GM21381 (cell line): Measurements from ENCODE around the gene TRAPPC4.
"Not testable (repeated sequence)": the region's sequence is repeated elsewhere in the genome, so short reads cannot be mapped to it uniquely, and the experiment has no call there.

Source experiments
- ATAC-seq: cut with Tn5 transposase; IDR thresholded peaks from one replicate; pipeline ENCODE4 v1.9.1; 2021; ENCODE audit warnings: mild to moderate bottlenecking, moderate library complexity; ENCODE audit not compliant: unreplicated experiment

The TRAPPC4 gene

DNA sequence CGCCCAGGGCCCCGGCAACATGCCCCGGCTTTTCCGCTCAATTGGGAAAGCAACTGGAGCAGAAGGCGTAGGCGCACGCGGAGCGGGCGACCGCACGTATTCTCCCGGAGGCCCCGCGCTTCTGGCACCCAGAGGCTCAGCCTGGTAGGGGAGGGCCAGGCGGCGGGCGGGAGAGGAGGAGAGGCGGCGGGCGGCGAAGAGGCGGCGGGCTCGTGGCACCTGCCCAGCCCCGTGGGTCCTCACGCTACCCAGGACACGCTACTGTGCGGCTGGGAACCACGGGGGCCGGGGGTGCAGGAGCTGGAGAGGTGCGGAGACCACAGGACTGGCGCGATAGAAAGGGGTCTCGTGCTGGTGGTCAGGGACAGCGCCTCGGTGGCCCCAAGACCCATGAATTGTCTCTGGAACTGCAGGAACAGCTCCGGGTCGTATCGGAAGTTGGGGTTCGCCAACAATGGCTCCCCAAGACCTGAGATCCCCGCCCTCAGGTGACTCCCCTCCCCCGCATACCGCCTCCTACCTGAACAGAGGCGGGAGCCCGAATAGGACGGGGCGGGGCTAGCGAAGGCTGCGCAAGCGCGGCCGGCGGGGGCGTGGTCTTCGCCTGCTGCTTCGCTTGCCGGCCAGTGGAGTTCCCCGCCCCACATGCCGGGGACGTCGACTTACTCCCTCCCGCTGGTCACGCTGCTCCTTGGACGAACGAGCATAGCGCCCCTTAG lies 11.9 kb downstream of the TRAPPC4 start, which contains the start of gene SLC37A4:
Gene SLC37A4, minus strand, starts transcription at position 549 of the 719 bp plus-strand sequence.
- ATAC-seq: peak; percentile 86

GRCh38 chr11:119031912-119032280 lies 13.3 kb downstream of the TRAPPC4 start:
- no peak for ATAC-seq

GRCh38 chr11:119033421-119033820 lies 14.9 kb downstream of the TRAPPC4 start:
- ATAC-seq: not testable (repeated sequence)

- ATAC-seq: no peak
These were observed 16.2 kb downstream of the TRAPPC4 start for GRCh38 chr11:119034813-119035212.

GRCh38 chr11:119038884-119039283 lies 20.3 kb downstream of the TRAPPC4 start:
- no peak for ATAC-seq

DNA sequence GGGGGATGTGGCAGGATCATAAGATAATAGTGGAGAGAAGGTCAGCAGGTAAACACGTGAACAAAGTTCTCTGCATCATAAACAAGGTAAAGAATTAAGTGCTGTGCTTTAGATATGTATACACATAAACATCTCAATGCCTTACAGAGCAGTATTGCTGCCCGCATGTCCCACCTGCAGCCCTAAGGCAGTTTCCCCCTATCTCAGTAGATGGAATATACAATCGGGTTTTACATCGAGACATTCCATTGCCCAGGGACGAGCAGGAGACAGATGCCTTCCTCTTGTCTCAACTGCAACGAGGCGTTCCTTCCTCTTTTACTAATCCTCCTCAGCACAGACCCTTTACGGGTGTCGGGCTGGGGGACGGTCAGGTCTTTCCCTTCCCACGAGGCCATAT lies 20.9 kb downstream of the TRAPPC4 start:
- not testable (repeated sequence) for ATAC-seq

DNA sequence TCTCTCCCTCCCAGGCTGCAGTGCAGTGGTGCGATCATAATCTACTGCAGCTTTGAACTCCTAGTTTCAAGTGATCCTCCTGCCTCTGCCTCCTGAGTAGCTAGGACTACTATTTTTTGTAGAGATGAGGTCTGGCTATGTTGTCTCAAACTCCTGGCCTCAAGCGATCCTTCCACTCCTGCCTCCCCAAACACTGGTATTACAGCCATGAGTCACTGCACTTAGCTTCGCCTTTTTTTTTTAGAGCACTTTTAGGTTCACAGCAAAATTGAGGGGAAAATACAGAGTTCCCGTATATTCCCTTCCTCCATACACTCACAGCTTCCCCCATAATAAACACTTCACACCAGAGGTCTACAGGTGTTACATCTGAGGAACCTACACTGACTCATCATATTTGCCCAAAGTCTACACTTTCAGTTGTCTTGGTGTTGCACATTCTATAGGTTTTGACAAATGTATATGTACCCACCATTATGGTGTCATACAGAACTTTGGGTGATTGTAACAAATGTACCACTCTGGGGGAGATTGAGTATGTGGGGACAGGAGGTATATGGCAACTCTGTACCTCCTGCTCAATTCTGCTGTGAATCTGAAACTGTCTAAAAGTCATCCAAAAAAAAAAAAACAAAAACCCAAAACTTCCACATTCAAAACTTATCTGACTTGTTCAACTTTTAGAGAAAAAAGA lies 23.4 kb downstream of the TRAPPC4 start:
- no peak for ATAC-seq

- ATAC-seq: no peak
These were observed 24.4 kb downstream of the TRAPPC4 start for GRCh38 chr11:119042927-119043326.

DNA sequence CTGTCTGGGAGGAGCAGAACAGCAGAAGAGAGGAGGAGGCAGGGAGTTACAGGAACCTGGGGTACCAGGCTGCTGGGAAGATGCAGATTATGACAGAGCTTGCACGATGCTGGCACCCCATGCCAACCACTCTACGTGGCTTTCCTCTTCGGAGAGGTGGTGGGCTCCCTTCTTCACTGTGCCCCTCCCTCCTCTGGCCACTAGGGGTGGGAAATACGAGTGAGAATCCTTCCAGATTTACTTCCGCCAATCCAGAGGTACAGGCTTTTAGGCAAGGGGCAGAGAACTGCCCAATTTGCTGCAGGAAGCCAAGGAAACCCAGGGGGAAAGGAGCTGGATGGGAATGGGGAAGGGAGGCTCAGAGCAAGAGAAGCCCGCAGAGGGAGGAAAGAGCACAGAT lies 26.1 kb downstream of the TRAPPC4 start:
- no peak for ATAC-seq

DNA sequence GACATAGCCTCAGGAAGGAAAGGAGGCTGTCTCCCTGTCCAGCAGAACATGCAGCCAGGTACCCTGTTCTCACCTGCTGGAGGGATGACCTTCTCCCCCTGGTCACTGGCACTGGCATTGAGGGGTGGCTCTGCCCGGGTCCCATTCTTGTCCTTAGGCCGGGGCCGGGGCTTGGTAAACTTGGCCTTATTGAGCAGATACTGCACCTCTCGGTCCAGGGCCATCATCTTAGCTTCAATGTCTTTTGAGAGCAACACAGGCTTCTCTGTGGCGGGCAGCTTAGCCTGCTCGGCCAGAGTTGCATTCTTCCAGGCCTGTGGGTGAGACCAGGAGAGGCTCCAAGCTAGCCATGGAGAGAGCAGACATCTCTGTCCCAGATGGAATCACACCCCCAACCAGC lies 27.9 kb downstream of the TRAPPC4 start:
- ATAC-seq: no peak

GRCh38 chr11:119047205-119047604 lies 28.6 kb downstream of the TRAPPC4 start:
- no peak for ATAC-seq

- no peak for ATAC-seq
These were observed 30.1 kb downstream of the TRAPPC4 start for GRCh38 chr11:119048644-119049043.

GRCh38 chr11:119049081-119049480 lies 30.5 kb downstream of the TRAPPC4 start:
- no peak for ATAC-seq

GRCh38 chr11:119051440-119052162 lies 33.0 kb downstream of the TRAPPC4 start:
- ATAC-seq: peak; percentile 38

GRCh38 chr11:119052163-119052814 lies 33.7 kb downstream of the TRAPPC4 start:
- no peak for ATAC-seq

GRCh38 chr11:119054418-119054817 lies 35.9 kb downstream of the TRAPPC4 start:
- ATAC-seq: no peak

DNA sequence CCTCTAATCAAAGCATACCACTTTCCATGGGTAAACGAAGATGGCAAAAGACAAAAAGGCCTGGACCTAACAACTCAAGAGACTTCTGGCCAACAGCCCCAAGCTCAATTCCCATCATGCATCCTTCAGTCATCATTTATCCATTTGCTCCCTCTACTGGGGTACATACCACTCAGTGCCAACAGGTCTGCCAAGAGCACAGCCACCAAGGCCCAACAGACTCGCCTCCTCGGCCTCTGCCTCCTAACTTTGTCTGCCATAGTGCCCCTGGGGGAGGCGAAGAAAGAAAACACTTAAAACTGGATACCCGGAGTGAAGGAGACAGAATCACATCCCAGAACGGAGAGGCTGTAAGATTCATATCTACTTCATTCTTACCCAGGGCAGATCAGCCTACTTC lies 37.3 kb downstream of the TRAPPC4 start:
- no peak for ATAC-seq

DNA sequence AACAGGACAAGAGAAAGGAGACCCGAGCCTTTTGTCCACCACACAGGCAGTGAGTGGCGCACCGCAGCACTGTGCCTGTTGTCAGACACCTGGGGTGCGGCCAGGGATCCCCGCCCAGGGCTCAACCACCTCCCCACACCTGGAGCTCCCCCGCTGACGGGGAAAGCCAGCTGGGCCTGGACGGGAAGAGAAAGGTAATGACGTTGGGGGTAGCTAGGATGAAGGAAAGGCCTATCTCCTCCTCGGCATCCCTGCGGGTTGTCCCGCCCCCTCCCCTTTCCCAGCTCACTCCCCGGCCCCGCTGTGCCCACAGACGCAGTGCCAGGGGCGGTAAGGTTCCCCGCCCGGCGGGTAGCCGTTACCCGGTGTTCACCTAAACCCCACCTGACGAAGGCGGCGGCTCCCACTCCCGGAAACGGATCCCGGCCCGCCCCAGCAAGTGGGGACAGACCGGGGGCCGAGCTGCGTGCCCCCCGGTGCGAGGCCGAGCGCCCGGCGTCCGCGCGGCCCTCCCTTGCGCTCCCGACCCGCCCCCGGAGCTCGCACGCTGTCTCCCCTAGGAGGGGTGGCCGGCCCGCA lies 37.9 kb downstream of the TRAPPC4 start:
- peak; percentile 10 for ATAC-seq

DNA sequence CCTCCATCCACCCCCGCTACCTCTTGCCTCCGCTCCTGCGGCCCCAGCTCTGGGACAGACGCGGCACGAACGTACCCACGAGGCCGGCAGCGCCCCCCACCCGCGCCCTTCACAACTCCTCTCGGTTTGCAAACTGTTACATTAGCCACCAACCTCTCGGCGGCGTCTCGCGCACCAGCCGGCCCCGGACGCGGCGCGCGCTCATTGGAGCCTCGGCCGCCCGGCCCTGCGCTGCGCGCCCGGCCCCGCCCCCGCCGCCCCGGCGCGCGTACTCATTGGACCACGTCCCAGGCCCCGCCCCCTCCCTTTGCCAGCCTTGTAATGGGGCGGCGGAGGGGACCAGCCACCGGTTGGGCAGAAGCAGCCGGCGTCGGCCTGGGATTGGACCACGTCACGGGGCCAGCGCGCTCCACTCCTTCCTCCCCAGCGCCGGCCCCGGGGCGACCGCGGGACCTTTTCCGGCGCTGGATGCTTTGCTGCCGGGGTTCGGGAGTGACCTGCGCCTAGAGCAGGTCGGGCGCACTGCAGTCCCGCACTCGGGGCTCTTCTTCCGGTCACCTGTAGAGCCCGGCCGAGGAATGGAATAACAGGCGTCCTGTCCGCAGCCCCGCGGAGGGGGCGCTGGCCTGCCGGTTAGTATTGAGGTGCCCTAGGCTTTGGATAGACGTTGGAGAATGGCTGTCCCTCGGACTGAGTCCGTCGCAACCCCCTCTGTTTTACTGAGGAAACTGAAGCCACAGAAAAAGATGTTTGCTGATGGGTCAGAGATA lies 38.6 kb downstream of the TRAPPC4 start, which contains the start of gene HYOU1:
Gene HYOU1, minus strand, starts transcription at position 206 of the 770 bp plus-strand sequence. CDS start 1,045 bp downstream, outside the sequence.
- ATAC-seq: peak; percentile 92

DNA sequence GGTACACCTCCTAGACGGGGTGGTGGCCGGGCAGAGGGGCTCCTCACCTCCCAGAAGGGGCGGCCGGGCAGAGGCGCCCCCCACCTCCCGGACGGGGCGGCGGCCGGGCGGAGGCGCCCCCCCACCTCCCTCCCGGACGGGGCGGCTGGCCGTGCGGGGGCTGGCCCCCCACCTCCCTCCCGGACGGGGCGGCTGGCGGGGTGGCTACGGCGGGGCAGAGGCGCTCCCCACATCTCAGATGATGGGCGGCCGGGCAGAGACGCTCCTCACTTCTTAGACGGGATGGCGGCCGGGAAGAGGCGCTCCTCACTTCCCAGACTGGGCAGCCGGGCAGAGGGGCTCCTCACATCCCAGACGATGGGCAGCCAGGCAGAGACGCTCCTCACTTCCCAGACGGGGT lies 40.6 kb downstream of the TRAPPC4 start:
- not testable (repeated sequence) for ATAC-seq
